Mammary epithelial cell (primary cell): ENCODE data around the gene DTNB.

Experiments used
- EZH2 ChIP-seq: IDR thresholded peaks from 2 replicates; pipeline ENCODE4 v1.6.1; 2012; ENCODE audit warnings: low read length, inconsistent platforms, borderline replicate concordance
- TF ChIP-seq, protein P1 (sequence below), 2 donors: IDR thresholded peaks in 1 of 2; conservative IDR thresholded peaks in 1 of 2; 2 replicates each; pipeline ENCODE4 v1.5.1; 2011 to 2012; ENCODE audit warnings: inconsistent platforms in 2 of 2, low read length in 2 of 2, mild to moderate bottlenecking in 2 of 2, control low read depth in 1 of 2, low read depth in 1 of 2; ENCODE audit not compliant: insufficient read depth in 1 of 2; ENCODE audit errors: extremely low read depth in 1 of 2

DNA sequence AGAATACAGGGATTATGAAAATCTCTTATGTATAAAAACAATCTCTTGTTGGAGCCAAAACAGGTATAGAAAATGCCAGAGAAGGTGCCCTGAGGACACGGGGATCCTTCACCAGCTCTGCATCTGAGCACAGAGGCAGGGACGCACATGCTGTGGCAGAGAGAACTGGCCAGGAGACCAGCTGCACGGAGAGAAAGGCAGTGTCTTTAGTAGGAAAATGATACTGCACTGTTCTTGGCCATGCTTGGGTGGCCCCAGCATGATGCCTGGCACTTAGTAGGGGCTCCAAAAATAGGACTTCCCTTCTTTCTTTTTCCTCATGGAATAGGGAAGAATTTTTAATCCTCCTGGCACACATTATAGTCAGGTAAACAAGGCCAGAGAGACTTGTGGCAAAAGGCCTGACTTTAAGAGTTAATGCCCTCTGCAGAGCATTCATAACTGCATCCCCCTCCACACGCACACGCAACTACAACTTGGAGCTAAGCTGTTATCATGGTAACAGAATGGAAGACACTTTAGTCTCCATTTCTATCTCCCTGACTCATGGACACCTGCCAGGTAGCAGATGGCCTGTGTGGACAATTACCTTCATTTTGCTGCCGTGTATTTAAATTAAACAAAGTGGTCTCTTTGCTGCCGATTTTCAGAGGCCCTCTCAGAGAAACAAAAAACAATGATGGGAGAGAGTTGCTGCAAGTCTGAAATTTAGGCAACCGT, 271.9 kb downstream of the DTNB start:
- TF ChIP-seq, protein P1, sequence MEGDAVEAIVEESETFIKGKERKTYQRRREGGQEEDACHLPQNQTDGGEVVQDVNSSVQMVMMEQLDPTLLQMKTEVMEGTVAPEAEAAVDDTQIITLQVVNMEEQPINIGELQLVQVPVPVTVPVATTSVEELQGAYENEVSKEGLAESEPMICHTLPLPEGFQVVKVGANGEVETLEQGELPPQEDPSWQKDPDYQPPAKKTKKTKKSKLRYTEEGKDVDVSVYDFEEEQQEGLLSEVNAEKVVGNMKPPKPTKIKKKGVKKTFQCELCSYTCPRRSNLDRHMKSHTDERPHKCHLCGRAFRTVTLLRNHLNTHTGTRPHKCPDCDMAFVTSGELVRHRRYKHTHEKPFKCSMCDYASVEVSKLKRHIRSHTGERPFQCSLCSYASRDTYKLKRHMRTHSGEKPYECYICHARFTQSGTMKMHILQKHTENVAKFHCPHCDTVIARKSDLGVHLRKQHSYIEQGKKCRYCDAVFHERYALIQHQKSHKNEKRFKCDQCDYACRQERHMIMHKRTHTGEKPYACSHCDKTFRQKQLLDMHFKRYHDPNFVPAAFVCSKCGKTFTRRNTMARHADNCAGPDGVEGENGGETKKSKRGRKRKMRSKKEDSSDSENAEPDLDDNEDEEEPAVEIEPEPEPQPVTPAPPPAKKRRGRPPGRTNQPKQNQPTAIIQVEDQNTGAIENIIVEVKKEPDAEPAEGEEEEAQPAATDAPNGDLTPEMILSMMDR (conservative IDR thresholded peaks at IDR 0.05 in 1 of 2, IDR thresholded peaks at IDR 0.05 in 1 of 2; ENCODE audit: extremely low read depth in 1 of 2, insufficient read depth in 1 of 2, low read depth in 1 of 2, low read length in 2 of 2), result no peak
- no peak for TF ChIP-seq EZH2
